CD4-positive, alpha-beta T cell treated with Interleukin-6 at 100 ng/mL for 8 hours (primary cell): ENCODE measurements around the gene GLT8D2.

Experiments
- DNase-seq: peaks from one replicate; pipeline ENCODE4 v3.0.0-alpha.2; 2020; ENCODE audit warnings: mixed read lengths, low spot score

GLT8D2 gene

GRCh38 chr12:103947871-103948555 is 102.0 kb downstream of the GLT8D2 start:
- no peak for DNase-seq

- no peak for DNase-seq
These were observed 105.0 kb downstream of the GLT8D2 start for GRCh38 chr12:103944964-103945363.
